Effector memory CD4-positive, alpha-beta T cell (primary cell): Measurements from ENCODE around the gene HPSE2.

ENCODE experiments used
- DNase-seq, 3 donors: peaks; one replicate each; pipeline ENCODE4 v3.0.0-alpha.2; 2020
- H3K27ac ChIP-seq: 2 replicates; pipeline ENCODE4 v1.7.0; 2013; ENCODE audit warnings: mild to moderate bottlenecking, low read length, moderate library complexity; ENCODE audit not compliant: insufficient read depth, poor library complexity, severe bottlenecking
- H3K27me3 ChIP-seq: replicated peaks from 2 replicates; pipeline ENCODE4 v1.7.0; 2013; ENCODE audit warnings: mild to moderate bottlenecking, low read length; ENCODE audit not compliant: insufficient read depth, control insufficient read depth, poor library complexity, severe bottlenecking
- H3K36me3 ChIP-seq: 2 replicates; pipeline ENCODE4 v1.7.0; 2013; ENCODE audit warnings: mild to moderate bottlenecking, low read length, moderate library complexity; ENCODE audit not compliant: control insufficient read depth, insufficient read depth
- H3K4me1 ChIP-seq: 2 replicates; pipeline ENCODE4 v1.7.0; 2013; ENCODE audit warnings: low read length, mild to moderate bottlenecking; ENCODE audit not compliant: control insufficient read depth, insufficient read depth, poor library complexity, severe bottlenecking
- H3K4me3 ChIP-seq: 2 replicates; pipeline ENCODE4 v1.7.0; 2013; ENCODE audit warnings: low read length, low read depth, mild to moderate bottlenecking; ENCODE audit not compliant: insufficient read depth, poor library complexity, severe bottlenecking
- H3K9me3 ChIP-seq: 2 replicates; pipeline ENCODE4 v1.7.0; 2013; ENCODE audit warnings: mild to moderate bottlenecking, low read length, moderate library complexity; ENCODE audit not compliant: control insufficient read depth

The HPSE2 gene

GRCh38 chr10:98463016-98463415, 772.6 kb downstream of the HPSE2 start:
- no peaks in the 10 kb centered on the region for H3K36me3 ChIP-seq
- no peak overlapping the region for H3K4me3 ChIP-seq
- no peak for DNase-seq
- no peaks in the 10 kb centered on the region for H3K4me1 ChIP-seq
- H3K9me3 ChIP-seq = no peaks in the 10 kb centered on the region
- no peak overlapping the region for H3K27ac ChIP-seq
- no peaks in the 10 kb centered on the region for H3K27me3 ChIP-seq

DNA sequence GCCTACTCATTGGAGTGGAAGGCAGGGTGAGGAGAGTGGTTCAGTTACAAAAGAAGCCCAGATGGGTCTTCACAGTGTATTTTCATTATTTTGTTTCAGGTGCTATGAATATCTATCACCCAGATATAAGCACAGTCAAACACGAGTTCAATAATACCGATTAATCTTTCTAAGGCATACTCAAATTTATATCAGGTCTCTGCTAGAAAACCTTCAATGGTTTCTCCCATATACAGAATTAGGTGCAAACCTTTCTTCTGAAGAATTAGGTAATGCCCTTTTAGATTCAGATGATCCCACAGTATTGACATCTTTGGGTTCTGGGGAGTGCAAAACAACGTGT, 774.2 kb downstream of the HPSE2 start:
- H3K27ac ChIP-seq = no peak overlapping the region

DNA sequence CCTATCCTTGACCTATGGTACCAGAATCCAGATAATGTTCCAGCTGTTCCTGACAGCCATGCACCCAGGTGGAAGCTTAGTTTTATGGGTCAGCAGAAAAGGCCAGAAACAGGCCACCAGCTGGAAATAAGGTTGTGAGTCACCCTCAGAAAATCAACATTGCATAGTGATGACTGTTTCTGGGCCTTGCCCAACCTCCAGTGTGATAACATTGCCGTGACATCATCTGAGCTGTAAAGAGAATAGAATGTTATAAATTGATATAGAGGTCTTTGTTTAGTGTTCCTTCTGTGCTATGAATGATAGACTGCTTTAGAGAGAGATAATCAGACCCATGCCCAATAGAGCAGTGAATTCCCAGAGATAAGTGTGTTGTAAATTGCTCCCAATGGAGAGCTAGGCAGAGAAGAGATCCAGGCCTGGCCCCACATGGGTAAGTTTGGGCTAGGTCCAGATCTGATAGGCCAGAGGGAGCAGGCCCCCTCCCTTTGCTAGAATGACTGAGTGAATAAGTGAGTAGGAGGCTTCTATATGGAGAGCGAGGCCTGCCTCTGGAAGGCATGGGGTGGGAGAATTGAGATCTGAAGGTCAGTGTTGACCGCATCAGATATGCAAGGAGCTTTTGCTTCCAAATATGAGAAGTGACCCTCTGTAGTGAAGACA, 774.7 kb downstream of the HPSE2 start:
- DNase-seq = no peak

More for the DNA sequence above, 774.2 kb downstream of the HPSE2 start:
- no peak overlapping the region for H3K4me3 ChIP-seq
- H3K9me3 ChIP-seq = no peaks in the 10 kb centered on the region
- no peak for DNase-seq
- H3K36me3 ChIP-seq = no peaks in the 10 kb centered on the region
- H3K27me3 ChIP-seq = no peaks in the 10 kb centered on the region
- no peaks in the 10 kb centered on the region for H3K4me1 ChIP-seq

DNA sequence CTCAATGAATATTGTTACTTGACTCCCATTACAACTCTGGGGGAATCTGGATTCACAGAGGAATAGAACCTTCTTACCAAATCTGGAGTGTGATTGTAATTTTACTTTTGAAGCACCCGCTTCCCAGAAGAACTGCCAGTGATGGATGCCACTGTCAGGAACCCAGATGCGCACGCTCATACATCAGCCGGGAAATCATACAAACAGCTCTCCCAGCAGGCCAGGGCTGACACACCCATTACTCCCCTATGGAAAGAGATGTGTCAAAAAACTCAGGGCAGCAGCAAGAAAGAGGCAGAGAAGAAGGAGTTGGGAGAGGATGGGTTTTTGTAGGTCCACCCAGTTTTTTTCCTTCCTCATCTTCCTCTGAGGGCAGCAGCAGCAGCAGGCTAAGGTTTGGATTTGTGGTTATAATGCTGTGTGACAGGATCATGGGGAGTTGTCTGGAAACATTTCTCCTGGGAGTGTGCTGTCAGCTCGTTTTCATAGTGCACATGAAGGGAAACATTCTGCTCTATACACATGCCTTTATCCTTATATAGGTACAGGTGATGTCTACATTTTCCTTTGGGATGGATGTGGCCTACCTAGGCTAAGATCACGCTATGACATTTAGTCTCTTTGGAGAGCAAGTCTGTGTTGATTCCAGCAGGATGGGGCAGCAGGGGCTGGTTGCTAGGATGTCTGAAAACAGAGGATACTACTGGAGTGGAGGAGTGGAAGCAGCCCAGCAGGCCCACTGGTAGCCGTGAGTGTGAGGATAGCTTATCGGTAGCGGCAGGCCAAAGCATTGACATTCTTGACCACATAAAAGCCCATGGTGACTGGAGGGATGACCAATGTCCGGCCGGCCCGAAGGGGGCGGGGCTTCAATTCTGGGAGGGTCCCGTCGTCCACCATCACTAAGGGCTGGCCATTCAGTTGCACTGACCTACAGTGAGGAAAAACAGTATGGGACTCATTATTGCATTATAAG, 776.6 kb downstream of the HPSE2 start:
- Histone ChIP-seq H3K4me1 (no peaks in the 10 kb centered on the region), H3K27ac (no peak overlapping the region)

More for the DNA sequence above, 774.7 kb downstream of the HPSE2 start:
- no peaks in the 10 kb centered on the region for H3K4me1 ChIP-seq
- H3K36me3 ChIP-seq = no peaks in the 10 kb centered on the region
- H3K27me3 ChIP-seq = no peaks in the 10 kb centered on the region
- no peak overlapping the region for H3K27ac ChIP-seq
- H3K4me3 ChIP-seq = no peak overlapping the region
- no peaks in the 10 kb centered on the region for H3K9me3 ChIP-seq

GRCh38 chr10:98457721-98458120, 777.9 kb downstream of the HPSE2 start:
- no peak overlapping the region for H3K27ac ChIP-seq
- no peaks in the 10 kb centered on the region for H3K4me1 ChIP-seq
- H3K9me3 ChIP-seq = no peaks in the 10 kb centered on the region
- H3K27me3 ChIP-seq = no peaks in the 10 kb centered on the region
- no peak for DNase-seq
- no peak overlapping the region for H3K4me3 ChIP-seq
- H3K36me3 ChIP-seq = no peaks in the 10 kb centered on the region

More for the DNA sequence above, 776.6 kb downstream of the HPSE2 start:
- Histone ChIP-seq H3K27me3 (no peaks in the 10 kb centered on the region), H3K9me3 (no peaks in the 10 kb centered on the region), H3K4me3 (no peak overlapping the region), H3K36me3 (no peaks in the 10 kb centered on the region)
- DNase-seq = no peak

- H3K9me3 ChIP-seq = no peaks in the 10 kb centered on the region
- H3K27ac ChIP-seq = no peak overlapping the region
- no peaks in the 10 kb centered on the region for H3K36me3 ChIP-seq
- H3K27me3 ChIP-seq = no peaks in the 10 kb centered on the region
- no peak for DNase-seq
- no peak overlapping the region for H3K4me3 ChIP-seq
- no peaks in the 10 kb centered on the region for H3K4me1 ChIP-seq
These were observed 778.8 kb downstream of the HPSE2 start for GRCh38 chr10:98456686-98457482.

- Histone ChIP-seq H3K4me3 (no peak overlapping the region), H3K9me3 (no peaks in the 10 kb centered on the region), H3K4me1 (no peaks in the 10 kb centered on the region), H3K27ac (no peak overlapping the region), H3K27me3 (no peaks in the 10 kb centered on the region), H3K36me3 (no peaks in the 10 kb centered on the region)
- DNase-seq = no peak
These were observed 779.5 kb downstream of the HPSE2 start for GRCh38 chr10:98456043-98456570.

- no peaks in the 10 kb centered on the region for H3K4me1 ChIP-seq
- DNase-seq = no peak
- no peak overlapping the region for H3K27ac ChIP-seq
These were observed 781.9 kb downstream of the HPSE2 start for GRCh38 chr10:98453729-98454128.

DNA sequence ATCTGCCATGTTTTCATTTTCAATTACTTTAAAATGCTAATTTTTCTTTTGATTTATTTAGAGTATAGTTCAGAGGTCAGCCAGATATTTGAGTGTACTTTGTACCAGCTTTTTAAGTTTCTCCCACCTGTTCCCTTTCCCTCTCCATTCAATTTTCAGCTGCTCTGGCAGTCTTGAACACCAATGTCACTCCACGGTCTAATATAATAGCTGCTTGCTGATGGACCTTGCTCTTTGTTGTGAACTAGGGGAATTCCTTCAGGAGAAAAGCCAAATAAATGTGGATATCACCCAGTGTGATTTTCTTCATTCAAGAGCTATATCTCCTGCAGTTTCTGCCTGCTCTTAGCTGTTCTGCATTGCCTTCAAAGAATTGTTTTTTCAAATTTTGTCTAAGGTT, 785.0 kb downstream of the HPSE2 start:
- no peak for DNase-seq
- Histone ChIP-seq H3K27me3 (no peaks in the 10 kb centered on the region), H3K4me3 (no peak overlapping the region), H3K27ac (no peak overlapping the region), H3K9me3 (no peaks in the 10 kb centered on the region), H3K4me1 (peaks cover under 1% of the 10 kb centered on the region), H3K36me3 (no peaks in the 10 kb centered on the region)

More at GRCh38 chr10:98453729-98454128, 781.9 kb downstream of the HPSE2 start:
- Histone ChIP-seq H3K9me3 (no peaks in the 10 kb centered on the region), H3K36me3 (no peaks in the 10 kb centered on the region), H3K4me3 (no peak overlapping the region), H3K27me3 (no peaks in the 10 kb centered on the region)
